H1 (cell line): ENCODE measurements around the gene HPX. TPM values are rescaled to one million over a fixed set of nuclear protein-coding genes. Genes with fewer than 3 reads are reported as not detected.
A peak's percentile ranks its signal among the peaks of the same experiment; 100 is the strongest.

Experiments used
- CHD7 ChIP-seq: fragments of 300-600 bp; sonication (generic); IDR thresholded peaks from 2 replicates; pipeline ENCODE4 v1.7.1; 2012; ENCODE audit warnings: low read length, moderate library complexity, mild to moderate bottlenecking, inconsistent platforms; ENCODE audit not compliant: insufficient replicate concordance
- NANOG ChIP-seq: IDR thresholded peaks from 2 replicates; pipeline ENCODE4 v1.6.1; 2011; ENCODE audit warnings: low read length, low read depth, mild to moderate bottlenecking, inconsistent platforms; ENCODE audit not compliant: insufficient read depth, poor library complexity, severe bottlenecking
- RAD21 ChIP-seq, 2 experiments: IDR thresholded peaks in 1 of 2; conservative IDR thresholded peaks in 1 of 2; 2 replicates each; pipeline ENCODE4 v1.6.1; 2011; ENCODE audit warnings: low read depth in 2 of 2, low read length in 2 of 2, improper control_type of control experiment in 1 of 2, inconsistent platforms in 1 of 2, mild to moderate bottlenecking in 1 of 2, moderate library complexity in 1 of 2
- ZNF274 ChIP-seq: IDR thresholded peaks from 2 replicates; pipeline ENCODE4 v1.7.0; 2012; ENCODE audit warnings: low read length, borderline replicate concordance; ENCODE audit errors: extremely low read depth
- polyA plus RNA-seq, 7 experiments: library from polyadenylated mRNA; depleted of rRNA in 3 of 7; stranded (reverse) in 5 of 7; unstranded in 2 of 7; fragments of >200 nt in 5 of 7; fragments of 200-250 nt in 2 of 7; gene quantifications; 1 replicate in 5 of 7; 2 replicates in 1 of 7; 4 replicates in 1 of 7; pipeline versions ENCODE4 v1.2.1 to v1.2.3, GENCODE V29; 2011 to 2013; ENCODE audit warnings: missing spikeins in 2 of 7, mixed read lengths in 2 of 7
- total RNA-seq: library from RNA; stranded (reverse); fragmentation: NEBNext Ultra II Directional; extraction: Animal tissue kit (Norgen Biotek cat#: 25700); gene quantifications from 2 replicates; pipeline ENCODE4 v1.2.1, GENCODE V29; 2021

HPX gene
- total and polyA plus RNA-seq, 2 of the 8 experiments (the other 6 are each of a cell fraction or from before 2014, with no cell fraction given) = 0.80 to 0.97 TPM

DNA sequence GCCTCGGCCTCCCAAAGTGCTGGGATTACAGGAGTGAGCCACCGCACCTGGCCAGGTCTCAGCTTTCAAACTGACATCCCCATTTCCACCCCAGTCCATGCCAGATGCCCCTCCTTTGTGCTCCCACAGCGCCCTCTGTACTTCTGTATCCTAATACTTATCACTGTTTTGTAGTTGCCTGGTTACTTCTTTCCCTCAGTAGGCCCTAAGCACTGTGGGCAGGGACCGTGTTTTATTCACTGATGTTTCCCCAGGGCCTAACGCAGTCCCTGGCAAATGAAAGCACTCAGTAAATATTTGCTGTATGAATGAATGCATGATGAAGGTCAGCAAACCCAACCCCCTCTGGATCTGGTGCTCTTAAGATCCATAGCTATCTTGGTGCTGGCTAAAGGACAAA, 35.1 kb upstream of the HPX start (continued):
- TF ChIP-seq RAD21 (IDR thresholded peaks at IDR 0.05 in 1 of 2, conservative IDR thresholded peaks at IDR 0.05 in 1 of 2; ENCODE audit: low read depth in 2 of 2, low read length in 2 of 2) = peak; percentile 29 to 49; a peak in 3 of 4 replicates
- TF ChIP-seq NANOG = no peak
- no peak for TF ChIP-seq CHD7
- TF ChIP-seq ZNF274 = no peak
